SK-N-SH treated with all-trans-retinoic acid at 6 μM for 48 hours (cell line): ENCODE data around the gene ABI3BP.
"Not testable (repeated sequence)": the region's sequence is repeated elsewhere in the genome, so short reads cannot be mapped to it uniquely, and the experiment has no call there.

Experiments used
- ATAC-seq: fragments of 200-7000 bp; cut with Tn5 transposase; 3 replicates; pipeline ENCODE4 v1.9.1; 2020; ENCODE audit warnings: mild to moderate bottlenecking, moderate library complexity
- ARNTL ChIP-seq: fragments of 450-650 bp; formaldehyde crosslinking; IDR thresholded peaks from 2 replicates; pipeline ENCODE4 v1.5.0; 2020; ENCODE audit warnings: low read depth, mild to moderate bottlenecking, moderate library complexity, borderline replicate concordance
- BACH2 ChIP-seq: fragments of 250-450 bp; sonication (Bioruptor Pico); IDR thresholded peaks from 2 replicates; pipeline ENCODE4 v1.9.0; 2021; ENCODE audit warnings: mild to moderate bottlenecking, borderline replicate concordance
- CSDC2 ChIP-seq: fragments of 250-450 bp; sonication (Bioruptor Pico); IDR thresholded peaks from 2 replicates; pipeline ENCODE4 v1.5.0; 2020; ENCODE audit warnings: mild to moderate bottlenecking, moderate library complexity
- ESRRG ChIP-seq: fragments of 250-450 bp; sonication (Bioruptor Pico); IDR thresholded peaks from 2 replicates; pipeline ENCODE4 v1.6.1; 2021; ENCODE audit warnings: mild to moderate bottlenecking
- GLIS3 ChIP-seq: fragments of 250-450 bp; sonication (Bioruptor Pico); IDR thresholded peaks from 2 replicates; pipeline ENCODE4 v1.5.0; 2020; ENCODE audit warnings: mild to moderate bottlenecking, moderate library complexity
- ISL1 ChIP-seq: fragments of 250-450 bp; sonication (Bioruptor Pico); IDR thresholded peaks from 2 replicates; pipeline ENCODE4 v2.1.2; 2022; ENCODE audit warnings: mild to moderate bottlenecking, moderate library complexity
- OSR1 ChIP-seq: fragments of 250-450 bp; sonication (Bioruptor Pico); IDR thresholded peaks from 2 replicates; pipeline ENCODE4 v1.8.0; 2022; ENCODE audit warnings: moderate library complexity, mild to moderate bottlenecking, inconsistent platforms
- RARB ChIP-seq: fragments of 250-450 bp; sonication (Bioruptor Pico); IDR thresholded peaks from 2 replicates; pipeline ENCODE4 v1.8.0; 2021; ENCODE audit warnings: mild to moderate bottlenecking, moderate library complexity
- SNAI2 ChIP-seq: fragments of 250-450 bp; sonication (Bioruptor Pico); IDR thresholded peaks from 2 replicates; pipeline ENCODE4 v1.5.0; 2020; ENCODE audit warnings: mild to moderate bottlenecking, moderate library complexity
- TOX ChIP-seq: fragments of 250-450 bp; sonication (Bioruptor Pico); IDR thresholded peaks from 2 replicates; pipeline ENCODE4 v1.8.0; 2021; ENCODE audit warnings: mild to moderate bottlenecking, moderate library complexity, borderline replicate concordance
- ZC3H10 ChIP-seq: fragments of 250-450 bp; sonication (Bioruptor Pico); IDR thresholded peaks from 2 replicates; pipeline ENCODE4 v1.5.1; 2021; ENCODE audit warnings: mild to moderate bottlenecking, moderate library complexity
- ZFP3 ChIP-seq: fragments of 250-450 bp; sonication (Bioruptor Pico); IDR thresholded peaks from 2 replicates; pipeline ENCODE4 v1.5.0; 2020; ENCODE audit warnings: mild to moderate bottlenecking, moderate library complexity
- ZFP30 ChIP-seq: fragments of 450-650 bp; formaldehyde crosslinking; IDR thresholded peaks from 2 replicates; pipeline ENCODE4 v1.5.0; 2022; ENCODE audit warnings: mild to moderate bottlenecking, moderate library complexity
- ZNF565 ChIP-seq: fragments of 450-650 bp; formaldehyde crosslinking; conservative IDR thresholded peaks from 2 replicates; pipeline ENCODE4 v1.5.0; 2020; ENCODE audit warnings: low read depth, mild to moderate bottlenecking, moderate library complexity
- ZNF70 ChIP-seq: fragments of 450-650 bp; formaldehyde crosslinking; IDR thresholded peaks from 2 replicates; pipeline ENCODE4 v1.5.0; 2020; ENCODE audit warnings: mild to moderate bottlenecking, moderate library complexity
- ZNF8 ChIP-seq: fragments of 450-650 bp; formaldehyde crosslinking; IDR thresholded peaks from 2 replicates; pipeline ENCODE4 v1.5.0; 2020; ENCODE audit warnings: mild to moderate bottlenecking, moderate library complexity
- TF ChIP-seq, protein P1 (sequence below): fragments of 250-450 bp; sonication (Bioruptor Pico); IDR thresholded peaks from 2 replicates; pipeline ENCODE4 v1.5.1; 2020; ENCODE audit warnings: low read depth, mild to moderate bottlenecking, moderate library complexity
- TF ChIP-seq, protein P2 (sequence below): fragments of 250-450 bp; sonication (Bioruptor Pico); IDR thresholded peaks from 2 replicates; pipeline ENCODE4 v1.5.1; 2021; ENCODE audit warnings: mild to moderate bottlenecking, moderate library complexity
- TF ChIP-seq, protein P3 (sequence below): fragments of 250-450 bp; sonication (Bioruptor Pico); IDR thresholded peaks from 2 replicates; pipeline ENCODE4 v1.8.0; 2021; ENCODE audit warnings: low read depth, mild to moderate bottlenecking, moderate library complexity, borderline replicate concordance
- TF ChIP-seq, protein P4 (sequence below): fragments of 250-450 bp; sonication (Bioruptor Pico); IDR thresholded peaks from 2 replicates; pipeline ENCODE4 v1.8.0; 2020; ENCODE audit warnings: mild to moderate bottlenecking, moderate library complexity, borderline replicate concordance

The ABI3BP gene

DNA sequence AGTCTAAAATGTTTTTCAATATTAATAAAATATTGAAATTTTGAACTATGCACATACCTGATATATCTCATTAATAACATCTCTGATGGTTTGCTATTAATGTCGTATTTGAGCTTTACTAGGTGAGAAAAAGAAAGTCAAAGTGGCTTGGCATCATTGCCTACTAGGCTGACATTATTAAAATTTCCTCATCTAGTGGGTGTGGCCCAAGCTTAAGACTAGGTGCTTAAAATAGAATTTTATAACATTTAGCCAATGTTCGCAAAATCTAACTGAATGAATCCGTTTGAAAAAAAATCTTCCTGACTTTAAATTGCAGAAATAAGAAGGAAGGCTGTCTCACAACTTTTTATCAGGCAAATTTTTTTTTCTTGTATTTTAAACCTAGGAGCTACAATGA lies 46.1 kb downstream of the ABI3BP start:
- no peak for TF ChIP-seq ZC3H10 (CRISPR knock-in tag)
- TF ChIP-seq, protein P1, sequence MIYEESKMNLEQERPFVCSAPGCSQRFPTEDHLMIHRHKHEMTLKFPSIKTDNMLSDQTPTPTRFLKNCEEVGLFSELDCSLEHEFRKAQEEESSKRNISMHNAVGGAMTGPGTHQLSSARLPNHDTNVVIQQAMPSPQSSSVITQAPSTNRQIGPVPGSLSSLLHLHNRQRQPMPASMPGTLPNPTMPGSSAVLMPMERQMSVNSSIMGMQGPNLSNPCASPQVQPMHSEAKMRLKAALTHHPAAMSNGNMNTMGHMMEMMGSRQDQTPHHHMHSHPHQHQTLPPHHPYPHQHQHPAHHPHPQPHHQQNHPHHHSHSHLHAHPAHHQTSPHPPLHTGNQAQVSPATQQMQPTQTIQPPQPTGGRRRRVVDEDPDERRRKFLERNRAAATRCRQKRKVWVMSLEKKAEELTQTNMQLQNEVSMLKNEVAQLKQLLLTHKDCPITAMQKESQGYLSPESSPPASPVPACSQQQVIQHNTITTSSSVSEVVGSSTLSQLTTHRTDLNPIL, result no peak
- TF ChIP-seq BACH2 (CRISPR knock-in tag), result no peak
- no peak for TF ChIP-seq ZNF565
- no peak for ATAC-seq

DNA sequence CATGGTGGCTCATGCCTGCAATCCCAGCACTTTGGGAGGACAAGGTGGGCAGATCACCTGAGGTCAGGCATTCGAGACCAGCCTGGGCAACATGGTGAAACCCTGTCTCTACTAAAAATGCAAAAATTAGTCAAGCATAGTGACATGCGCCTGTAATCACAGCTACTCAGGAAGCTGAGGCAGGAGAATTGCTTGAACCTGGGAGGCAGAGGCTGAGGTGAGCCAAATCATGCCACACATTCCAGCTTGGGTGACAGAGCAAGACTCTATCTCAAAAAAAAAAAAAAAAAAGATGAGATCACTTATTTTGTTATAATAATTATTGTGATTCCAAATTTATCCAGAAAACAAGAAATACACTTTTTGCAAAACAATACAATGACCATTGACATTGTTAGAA lies 47.1 kb downstream of the ABI3BP start:
- not testable (repeated sequence) for ATAC-seq

DNA sequence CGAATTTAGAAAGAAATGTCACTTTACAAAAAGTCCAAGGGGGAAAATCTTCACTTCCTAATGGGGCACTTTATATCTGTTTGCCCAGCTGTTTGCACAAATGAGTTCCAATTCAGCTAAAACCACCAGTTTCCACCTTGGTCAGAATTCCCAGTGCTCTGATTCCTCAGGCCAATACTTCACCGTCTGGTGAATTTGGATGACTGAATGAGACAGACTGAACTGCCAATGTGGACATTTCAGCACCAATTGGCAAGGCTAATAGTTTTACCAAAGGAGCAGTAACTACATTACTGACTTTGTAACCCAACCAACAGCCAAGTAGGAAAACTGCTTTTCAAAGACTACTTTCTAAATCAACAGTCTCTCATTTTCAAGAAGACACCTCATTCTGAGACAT lies 51.8 kb downstream of the ABI3BP start:
- TF ChIP-seq, protein P2, sequence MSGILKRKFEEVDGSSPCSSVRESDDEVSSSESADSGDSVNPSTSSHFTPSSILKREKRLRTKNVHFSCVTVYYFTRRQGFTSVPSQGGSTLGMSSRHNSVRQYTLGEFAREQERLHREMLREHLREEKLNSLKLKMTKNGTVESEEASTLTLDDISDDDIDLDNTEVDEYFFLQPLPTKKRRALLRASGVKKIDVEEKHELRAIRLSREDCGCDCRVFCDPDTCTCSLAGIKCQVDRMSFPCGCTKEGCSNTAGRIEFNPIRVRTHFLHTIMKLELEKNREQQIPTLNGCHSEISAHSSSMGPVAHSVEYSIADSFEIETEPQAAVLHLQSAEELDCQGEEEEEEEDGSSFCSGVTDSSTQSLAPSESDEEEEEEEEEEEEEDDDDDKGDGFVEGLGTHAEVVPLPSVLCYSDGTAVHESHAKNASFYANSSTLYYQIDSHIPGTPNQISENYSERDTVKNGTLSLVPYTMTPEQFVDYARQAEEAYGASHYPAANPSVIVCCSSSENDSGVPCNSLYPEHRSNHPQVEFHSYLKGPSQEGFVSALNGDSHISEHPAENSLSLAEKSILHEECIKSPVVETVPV (CRISPR knock-in tag), result no peak
- TF ChIP-seq ESRRG (CRISPR knock-in tag), result no peak
- no peak for TF ChIP-seq RARB (CRISPR knock-in tag)
- TF ChIP-seq, protein P3, sequence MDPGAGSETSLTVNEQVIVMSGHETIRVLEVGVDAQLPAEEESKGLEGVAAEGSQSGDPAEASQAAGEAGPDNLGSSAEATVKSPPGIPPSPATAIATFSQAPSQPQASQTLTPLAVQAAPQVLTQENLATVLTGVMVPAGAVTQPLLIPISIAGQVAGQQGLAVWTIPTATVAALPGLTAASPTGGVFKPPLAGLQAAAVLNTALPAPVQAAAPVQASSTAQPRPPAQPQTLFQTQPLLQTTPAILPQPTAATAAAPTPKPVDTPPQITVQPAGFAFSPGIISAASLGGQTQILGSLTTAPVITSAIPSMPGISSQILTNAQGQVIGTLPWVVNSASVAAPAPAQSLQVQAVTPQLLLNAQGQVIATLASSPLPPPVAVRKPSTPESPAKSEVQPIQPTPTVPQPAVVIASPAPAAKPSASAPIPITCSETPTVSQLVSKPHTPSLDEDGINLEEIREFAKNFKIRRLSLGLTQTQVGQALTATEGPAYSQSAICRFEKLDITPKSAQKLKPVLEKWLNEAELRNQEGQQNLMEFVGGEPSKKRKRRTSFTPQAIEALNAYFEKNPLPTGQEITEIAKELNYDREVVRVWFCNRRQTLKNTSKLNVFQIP (CRISPR knock-in tag), result no peak
- TF ChIP-seq BACH2 (CRISPR knock-in tag), result no peak
- no peak for TF ChIP-seq SNAI2
- TF ChIP-seq ZNF8 (CRISPR knock-in tag), result no peak
- TF ChIP-seq CSDC2 (CRISPR knock-in tag), result no peak
- TF ChIP-seq ISL1 (CRISPR knock-in tag), result no peak
- no peak for TF ChIP-seq ZNF70 (CRISPR knock-in tag)
- TF ChIP-seq ZNF565, result no peak
- TF ChIP-seq ZFP30 (CRISPR knock-in tag), result no peak
- no peak for TF ChIP-seq OSR1
- no peak for TF ChIP-seq ZFP3
- ATAC-seq, result no peak

DNA sequence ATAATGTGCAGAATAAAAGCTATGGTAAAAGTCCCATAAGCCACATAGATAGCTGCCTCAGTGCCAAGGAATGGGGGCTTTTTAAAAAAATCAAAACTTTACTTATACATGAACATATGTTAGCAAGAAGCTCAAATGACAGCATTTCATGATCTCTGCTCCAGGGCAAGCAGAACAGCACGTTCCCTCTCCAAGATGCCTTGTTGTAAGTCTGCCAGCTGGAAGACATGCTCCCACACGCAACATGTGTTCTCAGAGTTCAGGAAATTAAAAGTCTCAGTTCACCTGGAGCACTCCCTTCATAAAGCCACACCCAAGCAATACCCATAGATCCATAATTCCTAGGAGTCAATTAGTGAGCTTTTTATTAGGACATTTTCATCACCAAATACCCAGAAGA lies 52.2 kb downstream of the ABI3BP start:
- ATAC-seq, result no peak
- no peak for TF ChIP-seq ZNF565
- no peak for TF ChIP-seq ZNF70 (CRISPR knock-in tag)
- no peak for TF ChIP-seq ISL1 (CRISPR knock-in tag)
- TF ChIP-seq BACH2 (CRISPR knock-in tag), result no peak
- no peak for TF ChIP-seq ZC3H10 (CRISPR knock-in tag)
- TF ChIP-seq, protein P2 (CRISPR knock-in tag), result no peak
- TF ChIP-seq ARNTL (CRISPR knock-in tag), result no peak
- TF ChIP-seq, protein P4, sequence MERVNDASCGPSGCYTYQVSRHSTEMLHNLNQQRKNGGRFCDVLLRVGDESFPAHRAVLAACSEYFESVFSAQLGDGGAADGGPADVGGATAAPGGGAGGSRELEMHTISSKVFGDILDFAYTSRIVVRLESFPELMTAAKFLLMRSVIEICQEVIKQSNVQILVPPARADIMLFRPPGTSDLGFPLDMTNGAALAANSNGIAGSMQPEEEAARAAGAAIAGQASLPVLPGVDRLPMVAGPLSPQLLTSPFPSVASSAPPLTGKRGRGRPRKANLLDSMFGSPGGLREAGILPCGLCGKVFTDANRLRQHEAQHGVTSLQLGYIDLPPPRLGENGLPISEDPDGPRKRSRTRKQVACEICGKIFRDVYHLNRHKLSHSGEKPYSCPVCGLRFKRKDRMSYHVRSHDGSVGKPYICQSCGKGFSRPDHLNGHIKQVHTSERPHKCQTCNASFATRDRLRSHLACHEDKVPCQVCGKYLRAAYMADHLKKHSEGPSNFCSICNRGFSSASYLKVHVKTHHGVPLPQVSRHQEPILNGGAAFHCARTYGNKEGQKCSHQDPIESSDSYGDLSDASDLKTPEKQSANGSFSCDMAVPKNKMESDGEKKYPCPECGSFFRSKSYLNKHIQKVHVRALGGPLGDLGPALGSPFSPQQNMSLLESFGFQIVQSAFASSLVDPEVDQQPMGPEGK (CRISPR knock-in tag), result no peak
- no peak for TF ChIP-seq SNAI2
- no peak for TF ChIP-seq TOX (CRISPR knock-in tag)
- no peak for TF ChIP-seq CSDC2 (CRISPR knock-in tag)

DNA sequence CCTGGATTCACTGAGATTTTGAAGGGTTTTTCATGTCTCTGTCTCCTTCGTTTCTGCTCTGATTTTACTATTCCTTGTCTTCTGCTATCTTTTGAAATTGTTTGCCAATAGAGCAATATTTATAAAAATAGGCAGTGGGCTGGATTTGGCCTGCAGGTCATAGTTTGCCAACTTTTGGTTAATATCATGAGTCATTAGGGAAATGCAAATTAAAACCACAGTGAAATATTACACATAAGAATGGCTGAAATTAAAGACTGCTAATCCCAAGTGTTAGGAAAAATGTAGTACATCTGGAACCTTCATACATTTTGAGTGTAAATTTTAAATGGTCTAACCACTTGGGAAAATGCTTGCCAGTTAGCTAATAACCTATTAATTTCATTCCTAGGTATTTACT lies 56.3 kb downstream of the ABI3BP start:
- no peak for TF ChIP-seq ZNF70 (CRISPR knock-in tag)
- no peak for TF ChIP-seq GLIS3 (CRISPR knock-in tag)
- TF ChIP-seq, protein P3 (CRISPR knock-in tag), result no peak
- no peak for TF ChIP-seq SNAI2
- TF ChIP-seq ZNF565, result no peak
- no peak for TF ChIP-seq ISL1 (CRISPR knock-in tag)
- no peak for TF ChIP-seq ZFP3
- TF ChIP-seq ARNTL (CRISPR knock-in tag), result no peak
- TF ChIP-seq ZC3H10 (CRISPR knock-in tag), result no peak
- TF ChIP-seq, protein P4 (CRISPR knock-in tag), result no peak
- no peak for ATAC-seq
